Type B pancreatic cell (in vitro differentiated cells): ENCODE results near the gene SCAMP2. TPM values are rescaled to one million over a fixed set of nuclear protein-coding genes. Genes with fewer than 3 reads are reported as not detected.
"Not testable (repeated sequence)": the region's sequence is repeated elsewhere in the genome, so short reads cannot be mapped to it uniquely, and the experiment has no call there.

ENCODE experiments used
- DNase-seq: peaks from one replicate; pipeline ENCODE4 v3.0.0; 2021; ENCODE audit warnings: mixed read lengths; ENCODE audit not compliant: unreplicated experiment; ENCODE audit errors: extremely low spot score
- H3K27ac Mint-ChIP-seq: 2 replicates; pipeline ENCODE4 v1.8.0; 2021; ENCODE audit warnings: mild to moderate bottlenecking, mixed read lengths
- H3K27me3 Mint-ChIP-seq: 2 replicates; pipeline ENCODE4 v1.8.0; 2021; ENCODE audit warnings: mixed read lengths
- H3K36me3 Mint-ChIP-seq: 2 replicates; pipeline ENCODE4 v1.8.0; 2021; ENCODE audit warnings: mixed read lengths
- H3K4me1 Mint-ChIP-seq: one replicate; pipeline ENCODE4 v1.8.0; 2021; ENCODE audit warnings: mixed read lengths; ENCODE audit not compliant: unreplicated experiment
- H3K4me3 Mint-ChIP-seq: 2 replicates; pipeline ENCODE4 v1.8.0; 2021; ENCODE audit warnings: mild to moderate bottlenecking, mixed read lengths
- H3K9me3 Mint-ChIP-seq: 2 replicates; pipeline ENCODE4 v1.8.0; 2021; ENCODE audit warnings: mixed read lengths
- total RNA-seq: library from RNA; stranded (reverse); gene quantifications from 2 replicates; pipeline ENCODE4 v1.2.1, GENCODE V29; 2021; ENCODE audit warnings: low replicate concordance
- TF ChIP-seq, protein P1 (sequence below): fragments of 200-600 bp; sonication (generic); conservative IDR thresholded peaks from 2 replicates; pipeline ENCODE4 v1.5.0; 2021; ENCODE audit warnings: antibody characterized with exemption, mild to moderate bottlenecking

The SCAMP2 gene
- total RNA-seq, 1 donor from 2014 or later = 58.0 TPM

GRCh38 chr15:74902295-74903075 is 29.3 kb upstream of the SCAMP2 start:
- Mint-ChIP-seq H3K9me3 (no peaks in the 10 kb centered on the region), H3K36me3 (peaks cover 20% of the 10 kb centered on the region), H3K4me3 (peak overlapping the region; percentile 30), H3K4me1 (peaks cover 20% of the 10 kb centered on the region), H3K27me3 (no peaks in the 10 kb centered on the region), H3K27ac (peak overlapping the region; percentile 84)
- TF ChIP-seq, protein P1, sequence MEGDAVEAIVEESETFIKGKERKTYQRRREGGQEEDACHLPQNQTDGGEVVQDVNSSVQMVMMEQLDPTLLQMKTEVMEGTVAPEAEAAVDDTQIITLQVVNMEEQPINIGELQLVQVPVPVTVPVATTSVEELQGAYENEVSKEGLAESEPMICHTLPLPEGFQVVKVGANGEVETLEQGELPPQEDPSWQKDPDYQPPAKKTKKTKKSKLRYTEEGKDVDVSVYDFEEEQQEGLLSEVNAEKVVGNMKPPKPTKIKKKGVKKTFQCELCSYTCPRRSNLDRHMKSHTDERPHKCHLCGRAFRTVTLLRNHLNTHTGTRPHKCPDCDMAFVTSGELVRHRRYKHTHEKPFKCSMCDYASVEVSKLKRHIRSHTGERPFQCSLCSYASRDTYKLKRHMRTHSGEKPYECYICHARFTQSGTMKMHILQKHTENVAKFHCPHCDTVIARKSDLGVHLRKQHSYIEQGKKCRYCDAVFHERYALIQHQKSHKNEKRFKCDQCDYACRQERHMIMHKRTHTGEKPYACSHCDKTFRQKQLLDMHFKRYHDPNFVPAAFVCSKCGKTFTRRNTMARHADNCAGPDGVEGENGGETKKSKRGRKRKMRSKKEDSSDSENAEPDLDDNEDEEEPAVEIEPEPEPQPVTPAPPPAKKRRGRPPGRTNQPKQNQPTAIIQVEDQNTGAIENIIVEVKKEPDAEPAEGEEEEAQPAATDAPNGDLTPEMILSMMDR = no peak
- DNase-seq = no peak

- Mint-ChIP-seq H3K4me1 (peaks cover 20% of the 10 kb centered on the region), H3K36me3 (peaks cover 20% of the 10 kb centered on the region), H3K27ac (peak overlapping the region; percentile 84), H3K9me3 (no peaks in the 10 kb centered on the region), H3K4me3 (peak overlapping the region; percentile 30), H3K27me3 (no peaks in the 10 kb centered on the region)
- no peak for DNase-seq
- TF ChIP-seq, protein P1 = peak; percentile 98
These were observed 28.5 kb upstream of the SCAMP2 start for GRCh38 chr15:74901612-74902063.

DNA sequence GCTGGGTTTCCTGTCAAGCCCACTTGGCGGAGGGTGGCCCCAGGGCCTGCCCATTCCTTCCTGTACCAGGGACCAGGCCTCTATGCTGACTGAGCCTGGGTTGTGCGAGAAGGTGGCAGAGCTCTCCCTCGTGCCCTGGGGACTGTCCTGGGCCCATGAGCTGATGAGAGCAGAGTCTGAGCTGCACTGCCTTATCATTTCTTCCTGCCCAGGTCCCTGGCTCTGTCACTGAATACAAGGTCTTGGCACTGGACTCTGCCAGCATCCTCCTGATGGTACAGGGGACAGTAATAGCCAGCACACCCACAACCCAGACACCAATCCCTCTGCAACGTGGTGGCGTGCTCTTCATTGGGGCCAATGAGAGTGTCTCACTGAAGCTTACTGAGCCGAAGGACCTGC is 24.1 kb upstream of the SCAMP2 start:
- TF ChIP-seq, protein P1 = no peak
- Mint-ChIP-seq H3K27me3 (no peaks in the 10 kb centered on the region), H3K9me3 (no peaks in the 10 kb centered on the region), H3K4me1 (peaks cover 5% of the 10 kb centered on the region), H3K4me3 (no peak overlapping the region), H3K27ac (no peak overlapping the region), H3K36me3 (peaks cover 10% of the 10 kb centered on the region)
- DNase-seq = no peak

GRCh38 chr15:74896316-74896715 is 23.2 kb upstream of the SCAMP2 start:
- H3K4me1 Mint-ChIP-seq = no peaks in the 10 kb centered on the region
- no peak overlapping the region for H3K4me3 Mint-ChIP-seq
- H3K9me3 Mint-ChIP-seq = no peaks in the 10 kb centered on the region
- H3K27me3 Mint-ChIP-seq = no peaks in the 10 kb centered on the region
- peaks cover 10% of the 10 kb centered on the region for H3K36me3 Mint-ChIP-seq
- peak overlapping the region; percentile 18 for H3K27ac Mint-ChIP-seq
- TF ChIP-seq, protein P1 = no peak
- no peak for DNase-seq

- Mint-ChIP-seq H3K4me3 (no peak overlapping the region), H3K4me1 (peaks cover 1% of the 10 kb centered on the region), H3K27ac (no peak overlapping the region), H3K27me3 (no peaks in the 10 kb centered on the region), H3K36me3 (peaks cover 10% of the 10 kb centered on the region), H3K9me3 (no peaks in the 10 kb centered on the region)
- TF ChIP-seq, protein P1 = no peak
- no peak for DNase-seq
These were observed 22.7 kb upstream of the SCAMP2 start for GRCh38 chr15:74895830-74896229.

- peaks cover 12% of the 10 kb centered on the region for H3K4me1 Mint-ChIP-seq
- not testable (repeated sequence) for H3K9me3 Mint-ChIP-seq, H3K27ac Mint-ChIP-seq, H3K36me3 Mint-ChIP-seq, H3K27me3 Mint-ChIP-seq, DNase-seq, H3K4me3 Mint-ChIP-seq
These were observed 21.2 kb upstream of the SCAMP2 start for GRCh38 chr15:74894383-74894782.
